Epithelial cell of proximal tubule (primary cell): ENCODE measurements around the gene ACACA. TPM values are rescaled to one million over a fixed set of nuclear protein-coding genes. Genes with fewer than 3 reads are reported as not detected.

Experiments used
- DNase-seq: peaks from one replicate; pipeline ENCODE4 v3.0.0-alpha.2; 2011; ENCODE audit warnings: low read depth
- H3K4me3 ChIP-seq: 2 replicates; pipeline ENCODE4 v1.5.1; 2011; ENCODE audit warnings: low read depth, mild to moderate bottlenecking, low read length
- CTCF ChIP-seq: conservative IDR thresholded peaks from 2 replicates; pipeline ENCODE4 v1.5.1; 2012; ENCODE audit warnings: low read depth, mild to moderate bottlenecking, low read length
- total RNA-seq: library from RNA; depleted of rRNA; stranded (reverse); fragments of >200 nt; gene quantifications from 2 replicates; pipeline ENCODE4 v1.2.3, GENCODE V29; 2015

The ACACA gene
- total RNA-seq, 1 donor from 2014 or later = 26.4 TPM

GRCh38 chr17:37069087-37069486 is 337.5 kb downstream of the ACACA start:
- DNase-seq = no peak
- no peak for TF ChIP-seq CTCF
- H3K4me3 ChIP-seq = no peak overlapping the region

GRCh38 chr17:37068266-37068665 is 338.4 kb downstream of the ACACA start:
- DNase-seq = no peak
- no peak for TF ChIP-seq CTCF
- H3K4me3 ChIP-seq = peak overlapping the region; percentile 23

GRCh38 chr17:37067555-37068111 is 339.0 kb downstream of the ACACA start:
- peak overlapping the region; percentile 23 for H3K4me3 ChIP-seq
- peak; percentile 48 for DNase-seq
- no peak for TF ChIP-seq CTCF

GRCh38 chr17:37066322-37067255 is 340.0 kb downstream of the ACACA start:
- H3K4me3 ChIP-seq = no peak overlapping the region
- DNase-seq = no peak
- TF ChIP-seq CTCF = no peak

- H3K4me3 ChIP-seq = no peak overlapping the region
- TF ChIP-seq CTCF = no peak
- no peak for DNase-seq
Observed at GRCh38 chr17:37065486-37066321, 340.9 kb downstream of the ACACA start.

GRCh38 chr17:37064956-37065355 is 341.7 kb downstream of the ACACA start:
- H3K4me3 ChIP-seq = no peak overlapping the region
- DNase-seq = no peak
- TF ChIP-seq CTCF = no peak
